Fibroblast of lung (primary cell): ENCODE results near the gene PCDHGC3. TPM values are rescaled to one million over a fixed set of nuclear protein-coding genes. Genes with fewer than 3 reads are reported as not detected.
A peak's percentile ranks its signal among the peaks of the same experiment; 100 is the strongest.

Experiments
- DNase-seq, 2 donors: peaks; one replicate each; pipeline versions ENCODE4 v3.0.0 to v3.0.0-alpha.2; 2010; ENCODE audit warnings: low read depth in 2 of 2
- H2AFZ ChIP-seq: 2 replicates; pipeline ENCODE4 v1.5.1; 2012; ENCODE audit warnings: low read length, control low read depth, inconsistent platforms
- H3K27ac ChIP-seq: 2 replicates; pipeline ENCODE4 v1.5.1; 2011; ENCODE audit warnings: low read length, control low read depth; ENCODE audit not compliant: insufficient read depth
- H3K27me3 ChIP-seq: 2 replicates; pipeline ENCODE4 v1.5.1; 2011; ENCODE audit warnings: mild to moderate bottlenecking, low read length; ENCODE audit not compliant: control insufficient read depth, insufficient read depth
- H3K36me3 ChIP-seq: 2 replicates; pipeline ENCODE4 v1.5.1; 2011; ENCODE audit warnings: low read length; ENCODE audit not compliant: control insufficient read depth, insufficient read depth
- H3K4me1 ChIP-seq: 2 replicates; pipeline ENCODE4 v1.5.1; 2011; ENCODE audit warnings: low read length; ENCODE audit not compliant: control insufficient read depth, insufficient read depth; ENCODE audit errors: extremely low read depth
- H3K4me2 ChIP-seq: 2 replicates; pipeline ENCODE4 v1.5.1; 2011; ENCODE audit warnings: low read length, control low read depth; ENCODE audit not compliant: insufficient read depth; ENCODE audit errors: extremely low read depth
- H3K4me3 ChIP-seq, 4 experiments: fragments of 200-600 bp in 1 of 4; sonication (generic) in 1 of 4; replicated peaks in 1 of 4; 2 replicates each; pipeline ENCODE4 v1.5.1; 2011 to 2016; ENCODE audit warnings: low read length in 4 of 4, low read depth in 3 of 4, mild to moderate bottlenecking in 3 of 4, control low read depth in 2 of 4, inconsistent platforms in 1 of 4, mixed read lengths in 1 of 4; ENCODE audit not compliant: insufficient read depth in 1 of 4; ENCODE audit errors: control extremely low read depth in 1 of 4
- H3K79me2 ChIP-seq: 2 replicates; pipeline ENCODE4 v1.5.1; 2012; ENCODE audit warnings: mild to moderate bottlenecking, low read length, inconsistent platforms; ENCODE audit not compliant: control insufficient read depth, insufficient read depth
- H3K9ac ChIP-seq: 2 replicates; pipeline ENCODE4 v1.5.1; 2011; ENCODE audit warnings: mild to moderate bottlenecking, low read length, control low read depth; ENCODE audit not compliant: insufficient read depth
- H3K9me3 ChIP-seq: 2 replicates; pipeline ENCODE4 v1.5.1; 2012; ENCODE audit warnings: low read depth, low read length; ENCODE audit not compliant: control insufficient read depth, insufficient read depth
- H4K20me1 ChIP-seq: 2 replicates; pipeline ENCODE4 v1.5.1; 2011; ENCODE audit warnings: low read length; ENCODE audit not compliant: control insufficient read depth, insufficient read depth; ENCODE audit errors: extremely low read depth
- CTCF ChIP-seq, 2 donors: IDR thresholded peaks in 1 of 2; conservative IDR thresholded peaks in 1 of 2; 1 replicate in 1 of 2; 2 replicates in 1 of 2; pipeline ENCODE4 v1.5.1; 2011 to 2012; ENCODE audit warnings: low read length in 2 of 2, control low read depth in 1 of 2, inconsistent platforms in 1 of 2, low read depth in 1 of 2, mild to moderate bottlenecking in 1 of 2
- EZH2 ChIP-seq: IDR thresholded peaks from 2 replicates; pipeline ENCODE4 v1.5.1; 2012; ENCODE audit warnings: low read length, control low read depth, mild to moderate bottlenecking; ENCODE audit errors: missing control alignments
- polyA plus RNA-seq, 2 donors: library from polyadenylated mRNA; depleted of rRNA in 1 of 2; stranded (reverse) in 1 of 2; unstranded in 1 of 2; fragments of >200 nt; gene quantifications; 2 replicates each; pipeline ENCODE4 v1.2.1, GENCODE V29; 2011 to 2012; ENCODE audit warnings: missing spikeins in 1 of 2
- total RNA-seq: library from RNA; depleted of rRNA; stranded (reverse); fragments of >200 nt; gene quantifications from 2 replicates; pipeline ENCODE4 v1.2.1, GENCODE V29; 2014

The PCDHGC3 gene
- total and polyA plus RNA-seq, 2 donors (not counting 1 experiment from before 2014, with no cell fraction given) = 59.0 to 109 TPM

- TF ChIP-seq CTCF (conservative IDR thresholded peaks at IDR 0.05 in 1 of 2, IDR thresholded peaks at IDR 0.05 in 1 of 2; ENCODE audit: low read depth in 1 of 2, low read length in 2 of 2) = no peak
- no peak for TF ChIP-seq EZH2
- Histone ChIP-seq H4K20me1 (no peaks in the 10 kb centered on the region), H3K4me2 (no peak overlapping the region), H3K79me2 (peaks cover 1% of the 10 kb centered on the region), H3K4me3 (no peak overlapping the region), H2AFZ (no peak overlapping the region), H3K9me3 (no peaks in the 10 kb centered on the region), H3K4me1 (peaks cover 55% of the 10 kb centered on the region), H3K36me3 (peaks cover 22% of the 10 kb centered on the region), H3K27me3 (no peaks in the 10 kb centered on the region), H3K27ac (no peak overlapping the region), H3K9ac (no peak overlapping the region)
- no peak for DNase-seq
These were observed 34.4 kb downstream of the PCDHGC3 start for GRCh38 chr5:141510160-141510559.

GRCh38 chr5:141510850-141511601 is 35.3 kb downstream of the PCDHGC3 start:
- no peak overlapping the region for H3K9ac ChIP-seq
- peaks cover 57% of the 10 kb centered on the region for H3K4me1 ChIP-seq
- peaks cover 19% of the 10 kb centered on the region for H3K36me3 ChIP-seq
- H3K27ac ChIP-seq = no peak overlapping the region
- TF ChIP-seq CTCF (conservative IDR thresholded peaks at IDR 0.05 in 1 of 2, IDR thresholded peaks at IDR 0.05 in 1 of 2; ENCODE audit: low read depth in 1 of 2, low read length in 2 of 2) = no peak
- TF ChIP-seq EZH2 = no peak
- DNase-seq = no peak
- peaks cover 1% of the 10 kb centered on the region for H3K79me2 ChIP-seq
- no peaks in the 10 kb centered on the region for H4K20me1 ChIP-seq
- H2AFZ ChIP-seq = no peak overlapping the region
- H3K4me3 ChIP-seq = no peak overlapping the region
- H3K27me3 ChIP-seq = no peaks in the 10 kb centered on the region
- no peaks in the 10 kb centered on the region for H3K9me3 ChIP-seq
- no peak overlapping the region for H3K4me2 ChIP-seq

- Histone ChIP-seq H3K36me3 (peaks cover 19% of the 10 kb centered on the region), H3K4me2 (no peak overlapping the region), H3K9me3 (no peaks in the 10 kb centered on the region), H3K27me3 (no peaks in the 10 kb centered on the region), H3K27ac (peak overlapping the region; percentile 90), H3K4me3 (no peak overlapping the region), H3K9ac (no peak overlapping the region), H3K79me2 (peaks cover 1% of the 10 kb centered on the region), H4K20me1 (no peaks in the 10 kb centered on the region), H2AFZ (no peak overlapping the region), H3K4me1 (peaks cover 63% of the 10 kb centered on the region)
- no peak for DNase-seq
- no peak for TF ChIP-seq CTCF (conservative IDR thresholded peaks at IDR 0.05 in 1 of 2, IDR thresholded peaks at IDR 0.05 in 1 of 2; ENCODE audit: low read depth in 1 of 2, low read length in 2 of 2)
- TF ChIP-seq EZH2 = no peak
These were observed 36.1 kb downstream of the PCDHGC3 start for GRCh38 chr5:141511771-141512325.
